IMR-90 (cell line): ENCODE data around the gene PSD. TPM values are rescaled to one million over a fixed set of nuclear protein-coding genes. Genes with fewer than 3 reads are reported as not detected.

Experiments used
- ATAC-seq: fragments of 200-7000 bp; cut with Tn5 transposase; 2 replicates; pipeline ENCODE4 v1.9.1; 2020; ENCODE audit warnings: low read depth, mild to moderate bottlenecking, moderate library complexity
- BruUV-seq: library from RNA; stranded (reverse); fragments of 400-500 nt; replicated peaks from 2 replicates; lab custom pipeline; 2021; lab: Mats Ljungman, UMichigan
- CTCF ChIA-PET: fragments of 300-600 bp; formaldehyde crosslinking; extraction: SDS; loops from one replicate; lab custom pipeline; 2021; ENCODE audit warnings: antibody characterized with exemption; lab: Yijun Ruan, JAX
- POLR2A ChIA-PET: fragments of 300-600 bp; sonication (Branson Sonifier 250); formaldehyde crosslinking; loops from one replicate; lab custom pipeline; 2022; ENCODE audit warnings: antibody characterized with exemption; ENCODE audit not compliant: unreplicated experiment; lab: Charles Lee
- DNase-seq: peaks from one replicate; pipeline ENCODE4 v3.0.0; 2013
- H2AFZ ChIP-seq: replicated peaks from 2 replicates; pipeline ENCODE3; 2013; ENCODE audit warnings: low read length, mild to moderate bottlenecking; ENCODE audit not compliant: poor library complexity
- H2AK5ac ChIP-seq: 2 replicates; pipeline ENCODE4 v1.6.1; 2013; ENCODE audit warnings: low read depth, low read length, inconsistent platforms
- H2AK9ac ChIP-seq: replicated peaks from 2 replicates; pipeline ENCODE3; 2013; ENCODE audit warnings: mild to moderate bottlenecking, low read depth, low read length, moderate library complexity; ENCODE audit not compliant: poor library complexity
- H2BK120ac ChIP-seq: 2 replicates; pipeline ENCODE4 v1.6.1; 2013; ENCODE audit warnings: low read depth, low read length, inconsistent platforms
- H2BK15ac ChIP-seq: 3 replicates; pipeline ENCODE4 v1.6.1; 2013; ENCODE audit warnings: low read depth, low read length, inconsistent platforms
- H2BK20ac ChIP-seq: 2 replicates; pipeline ENCODE4 v1.6.1; 2013; ENCODE audit warnings: low read depth, mild to moderate bottlenecking, inconsistent platforms, low read length, moderate library complexity
- H2BK5ac ChIP-seq: 2 replicates; pipeline ENCODE4 v1.6.1; 2013; ENCODE audit warnings: mild to moderate bottlenecking, low read depth, low read length, inconsistent platforms; ENCODE audit not compliant: poor library complexity, severe bottlenecking
- H3K14ac ChIP-seq: replicated peaks from 2 replicates; pipeline ENCODE4 v1.6.1; 2013; ENCODE audit warnings: low read depth, low read length, inconsistent platforms
- H3K18ac ChIP-seq: 2 replicates; pipeline ENCODE4 v1.6.1; 2013; ENCODE audit warnings: low read depth, low read length, control low read depth
- H3K23ac ChIP-seq: 2 replicates; pipeline ENCODE4 v1.6.1; 2013; ENCODE audit warnings: low read depth, low read length, inconsistent platforms
- H3K27ac ChIP-seq: 2 replicates; pipeline ENCODE4 v1.5.1; 2013; ENCODE audit warnings: mild to moderate bottlenecking, control low read depth, low read length; ENCODE audit not compliant: insufficient read depth
- H3K27me3 ChIP-seq: 2 replicates; pipeline ENCODE4 v1.6.1; 2013; ENCODE audit warnings: low read length; ENCODE audit not compliant: control insufficient read depth, insufficient read depth
- H3K36me3 ChIP-seq: 2 replicates; pipeline ENCODE4 v1.6.1; 2013; ENCODE audit warnings: low read length, mixed read lengths; ENCODE audit not compliant: control insufficient read depth, insufficient read depth
- H3K4ac ChIP-seq: 2 replicates; pipeline ENCODE4 v1.6.1; 2013; ENCODE audit warnings: low read depth, low read length, inconsistent platforms
- H3K4me1 ChIP-seq: 2 replicates; pipeline ENCODE4 v1.6.1; 2013; ENCODE audit warnings: low read length, mixed read lengths; ENCODE audit not compliant: control insufficient read depth, insufficient read depth
- H3K4me2 ChIP-seq: 2 replicates; pipeline ENCODE4 v1.6.1; 2013; ENCODE audit warnings: low read depth, mild to moderate bottlenecking, control low read depth, low read length, moderate library complexity
- H3K4me3 ChIP-seq: 2 replicates; pipeline ENCODE4 v1.5.1; 2013; ENCODE audit warnings: low read depth, mild to moderate bottlenecking, control low read depth, low read length, moderate library complexity; ENCODE audit not compliant: insufficient read depth
- H3K56ac ChIP-seq: 2 replicates; pipeline ENCODE4 v1.6.1; 2013; ENCODE audit warnings: low read length, inconsistent platforms; ENCODE audit not compliant: insufficient read depth; ENCODE audit errors: extremely low read depth
- H3K79me1 ChIP-seq, 2 experiments: 2 replicates each; pipeline ENCODE4 v1.6.1; 2013; ENCODE audit warnings: low read length in 2 of 2, inconsistent platforms in 1 of 2, low read depth in 1 of 2
- H3K9ac ChIP-seq: 2 replicates; pipeline ENCODE4 v1.6.1; 2013; ENCODE audit warnings: low read depth, low read length, control low read depth
- H3K9me1 ChIP-seq: 2 replicates; pipeline ENCODE4 v1.6.1; 2013; ENCODE audit warnings: low read length, inconsistent platforms; ENCODE audit not compliant: insufficient read depth
- H3K9me3 ChIP-seq: 2 replicates; pipeline ENCODE4 v1.6.1; 2013; ENCODE audit warnings: low read length; ENCODE audit not compliant: control insufficient read depth, insufficient read depth
- H4K20me1 ChIP-seq: 2 replicates; pipeline ENCODE4 v1.6.1; 2013; ENCODE audit warnings: low read length, inconsistent platforms; ENCODE audit not compliant: insufficient read depth
- H4K5ac ChIP-seq: 2 replicates; pipeline ENCODE4 v1.6.1; 2013; ENCODE audit warnings: mild to moderate bottlenecking, low read depth, low read length, control low read depth
- H4K8ac ChIP-seq, 2 experiments: 2 replicates each; pipeline ENCODE4 v1.6.1; 2013; ENCODE audit warnings: low read depth in 2 of 2, low read length in 2 of 2, control low read depth in 1 of 2, inconsistent platforms in 1 of 2
- H4K91ac ChIP-seq: 2 replicates; pipeline ENCODE4 v1.6.1; 2013; ENCODE audit warnings: low read depth, low read length, inconsistent platforms; ENCODE audit not compliant: insufficient read depth
- BHLHE40 ChIP-seq: fragments of 150-350 bp; IDR thresholded peaks from 2 replicates; pipeline ENCODE4 v1.6.1; 2016; ENCODE audit warnings: mild to moderate bottlenecking, low read depth, low read length
- CEBPB ChIP-seq: IDR thresholded peaks from 2 replicates; pipeline ENCODE4 v1.6.1; 2012; ENCODE audit warnings: low read depth, low read length, improper control_type of control experiment
- CTCF ChIP-seq: conservative IDR thresholded peaks from 2 replicates; pipeline ENCODE4 v1.5.1; 2012; ENCODE audit warnings: mild to moderate bottlenecking, low read depth, low read length, improper control_type of control experiment
- MAZ ChIP-seq: IDR thresholded peaks from 2 replicates; pipeline ENCODE4 v1.6.1; 2012; ENCODE audit warnings: low read depth, mild to moderate bottlenecking, low read length, improper control_type of control experiment, moderate library complexity, borderline replicate concordance
- POLR2A ChIP-seq: IDR thresholded peaks from 2 replicates; pipeline ENCODE4 v1.6.1; 2012; ENCODE audit warnings: mild to moderate bottlenecking, low read depth, low read length
- RAD21 ChIP-seq: IDR thresholded peaks from 2 replicates; pipeline ENCODE4 v1.6.1; 2012; ENCODE audit warnings: low read length, improper control_type of control experiment
- RCOR1 ChIP-seq: IDR thresholded peaks from 2 replicates; pipeline ENCODE4 v1.6.1; 2012; ENCODE audit warnings: mild to moderate bottlenecking, low read length, improper control_type of control experiment; ENCODE audit not compliant: insufficient replicate concordance
- SMC3 ChIP-seq: fragments of 150-350 bp; IDR thresholded peaks from 2 replicates; pipeline ENCODE4 v1.6.1; 2016; ENCODE audit warnings: low read depth, mild to moderate bottlenecking, antibody characterized with exemption, low read length, moderate library complexity
- WGBS, 2 experiments: methylation state at CpG; one replicate each; pipeline versions ENCODE4 v1.1.5 to v1.1.7; 2013; ENCODE audit warnings: missing lambda C conversion rate in 2 of 2; ENCODE audit not compliant: insufficient read length in 1 of 2; ENCODE audit errors: extremely low coverage in 2 of 2; 5-methylcytosine and 5-hydroxymethylcytosine counted together
- dilution Hi-C: fragments of 300-500 bp; cut with HindIII; formaldehyde crosslinking; loops from one replicate; pipeline ENCODE4 v1.14.3; 2018; ENCODE audit warnings: low sequenced_read_pairs; ENCODE audit not compliant: unreplicated experiment
- in situ Hi-C: fragments of 300-500 bp; cut with MboI; formaldehyde crosslinking; loops from 3 replicates; pipeline ENCODE4 v1.14.3; 2019; ENCODE audit warnings: low sequenced_read_pairs, inconsistent platforms, mixed read lengths
- intact Hi-C: fragments of 100-400 bp; cut with micrococcal nuclease; formaldehyde crosslinking; loops from 2 replicates; pipeline ENCODE4 v1.10.0; 2022
- polyA plus RNA-seq, 3 experiments: library from polyadenylated mRNA; depleted of rRNA; stranded (reverse); fragments of >200 nt; gene quantifications; 2 replicates each; pipeline ENCODE4 v1.2.3, GENCODE V29; 2012; ENCODE audit warnings: low replicate concordance in 1 of 3
- total RNA-seq: library from RNA; depleted of rRNA; stranded (reverse); fragments of >200 nt; gene quantifications from 2 replicates; pipeline ENCODE4 v1.2.3, GENCODE V29; 2012

Gene PSD
- total and polyA plus RNA-seq, 2 of the 4 experiments (the other 2 are of a cell fraction) = 2.0 to 4.4 TPM

GRCh38 chr10:102393411-102394078, 25.0 kb downstream of the PSD start:
- H4K91ac ChIP-seq = no peak overlapping the region
- H2BK15ac ChIP-seq = no peak overlapping the region
- no peak for DNase-seq
- peak overlapping the region; percentile 51 for H3K4me3 ChIP-seq
- H4K20me1 ChIP-seq = 0 out of 2 replicates have a peak, but pooled peaks cover 3% of the 10 kb centered on the region
- no peak overlapping the region; the same call in 1 of the 2 replicates for H4K5ac ChIP-seq
- ChIA-PET CTCF (interaction anchor here (0.6 to 1.4 kb wide), 11 partner anchors 9 to 240 kb away, joined by 3 to 6 read pairs (median 3); no protein-coding TSS in a partner anchor), POLR2A (no interaction called here)
- peak overlapping the region; percentile 4; the same call in 1 of the 2 replicates for H3K14ac ChIP-seq
- peak overlapping the region; percentile 94 for H2AFZ ChIP-seq
- peaks cover 10% of the 10 kb centered on the region for H3K9me1 ChIP-seq
- H3K4ac ChIP-seq = no peak overlapping the region
- no peaks in the 10 kb centered on the region for H3K27me3 ChIP-seq
- H3K27ac ChIP-seq = peak overlapping the region; percentile 38
- BruUV-seq = TSS peak; percentile 90
- peaks cover 13 to 29% of the 10 kb centered on the region in 2 experiments for H3K79me1 ChIP-seq
- H3K36me3 ChIP-seq = peaks cover 6% of the 10 kb centered on the region; the same call in 1 of the 2 replicates
- in situ Hi-C loops = loop anchor here (5.0 kb wide), 1 partner anchor 84 kb away; no protein-coding TSS in a partner anchor
- H2BK20ac ChIP-seq = no peak overlapping the region
- H3K4me2 ChIP-seq = peak overlapping the region; percentile 91
- H2BK5ac ChIP-seq = no peak overlapping the region
- H3K56ac ChIP-seq = no peak overlapping the region
- peak overlapping the region; percentile 20; the same call in 1 of the 2 replicates for H3K23ac ChIP-seq
- peak overlapping the region; percentile 64 for H3K9ac ChIP-seq
- TF ChIP-seq CTCF (peak; percentile 93; the same call in 1 of the 2 replicates), RCOR1 (no peak), SMC3 (no peak; the same call in 1 of the 2 replicates), POLR2A (no peak), RAD21 (peak; percentile 66), MAZ (no peak), BHLHE40 (no peak), CEBPB (no peak)
- no peak overlapping the region for H2AK5ac ChIP-seq
- WGBS, 2 experiments = no CpG with 5 or more reads among the region's 30 CpGs
- no peak overlapping the region for H3K18ac ChIP-seq
- ATAC-seq = no peak
- H2AK9ac ChIP-seq = no peak overlapping the region
- intact Hi-C loops = loop anchor here (1.0 to 10.0 kb wide), 5 partner anchors 28 to 251 kb away; partner anchors contain the start of gene TRIM8
- peak overlapping the region in 1 of 2 experiments; percentile 22; a peak in 1 of 4 replicates for H4K8ac ChIP-seq
- no peaks in the 10 kb centered on the region for H3K9me3 ChIP-seq
- no peak overlapping the region for H2BK120ac ChIP-seq
- peaks cover 7% of the 10 kb centered on the region for H3K4me1 ChIP-seq
- dilution Hi-C loops = no loop called here
